A673 (cell line): ENCODE results near the gene CGB2.

Source experiments
- EZH2 ChIP-seq: fragments of 200-600 bp; sonication (generic); IDR thresholded peaks from 2 replicates; pipeline ENCODE4 v1.6.1; 2017; ENCODE audit warnings: borderline replicate concordance, low read depth, mild to moderate bottlenecking, mixed read lengths, antibody characterized with exemption, low read length; ENCODE audit not compliant: poor library complexity, severe bottlenecking
- TF ChIP-seq, protein P1 (sequence below): fragments of 300-800, 200-600 bp; sonication (generic); conservative IDR thresholded peaks from 2 replicates; pipeline ENCODE4 v1.5.1; 2017; ENCODE audit warnings: low read depth, mild to moderate bottlenecking, antibody characterized with exemption, low read length, moderate library complexity, mixed read lengths

DNA sequence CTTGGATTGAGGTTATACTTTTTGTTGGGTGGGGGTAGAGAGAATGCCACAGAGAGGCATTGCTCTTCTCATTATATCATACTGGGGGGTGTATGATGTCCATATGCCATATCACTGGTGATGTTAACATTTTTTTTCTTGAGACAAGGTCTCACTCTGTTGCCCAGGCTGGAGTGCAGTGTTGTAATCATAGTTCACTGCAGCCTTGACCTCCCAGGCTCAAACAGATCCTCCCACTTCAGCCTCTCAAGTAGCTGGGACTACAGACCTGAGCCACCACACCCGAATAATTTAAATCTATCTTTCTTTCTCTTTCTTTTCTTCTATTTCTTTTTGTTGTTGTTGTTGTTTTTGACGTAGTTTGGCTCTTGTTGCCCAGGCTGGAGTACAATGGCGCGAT is 48.7 kb downstream of the CGB2 start:
- TF ChIP-seq, protein P1, sequence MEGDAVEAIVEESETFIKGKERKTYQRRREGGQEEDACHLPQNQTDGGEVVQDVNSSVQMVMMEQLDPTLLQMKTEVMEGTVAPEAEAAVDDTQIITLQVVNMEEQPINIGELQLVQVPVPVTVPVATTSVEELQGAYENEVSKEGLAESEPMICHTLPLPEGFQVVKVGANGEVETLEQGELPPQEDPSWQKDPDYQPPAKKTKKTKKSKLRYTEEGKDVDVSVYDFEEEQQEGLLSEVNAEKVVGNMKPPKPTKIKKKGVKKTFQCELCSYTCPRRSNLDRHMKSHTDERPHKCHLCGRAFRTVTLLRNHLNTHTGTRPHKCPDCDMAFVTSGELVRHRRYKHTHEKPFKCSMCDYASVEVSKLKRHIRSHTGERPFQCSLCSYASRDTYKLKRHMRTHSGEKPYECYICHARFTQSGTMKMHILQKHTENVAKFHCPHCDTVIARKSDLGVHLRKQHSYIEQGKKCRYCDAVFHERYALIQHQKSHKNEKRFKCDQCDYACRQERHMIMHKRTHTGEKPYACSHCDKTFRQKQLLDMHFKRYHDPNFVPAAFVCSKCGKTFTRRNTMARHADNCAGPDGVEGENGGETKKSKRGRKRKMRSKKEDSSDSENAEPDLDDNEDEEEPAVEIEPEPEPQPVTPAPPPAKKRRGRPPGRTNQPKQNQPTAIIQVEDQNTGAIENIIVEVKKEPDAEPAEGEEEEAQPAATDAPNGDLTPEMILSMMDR = no peak
- TF ChIP-seq EZH2 = no peak
